HG02852 (cell line): ENCODE data around the gene ANAPC16.

Source experiments
- ATAC-seq: cut with Tn5 transposase; IDR thresholded peaks from one replicate; pipeline ENCODE4 v1.9.1; 2021; ENCODE audit warnings: mild to moderate bottlenecking, moderate library complexity; ENCODE audit not compliant: unreplicated experiment

ANAPC16 gene

GRCh38 chr10:72242675-72243074 lies 26.9 kb downstream of the ANAPC16 start:
- no peak for ATAC-seq

DNA sequence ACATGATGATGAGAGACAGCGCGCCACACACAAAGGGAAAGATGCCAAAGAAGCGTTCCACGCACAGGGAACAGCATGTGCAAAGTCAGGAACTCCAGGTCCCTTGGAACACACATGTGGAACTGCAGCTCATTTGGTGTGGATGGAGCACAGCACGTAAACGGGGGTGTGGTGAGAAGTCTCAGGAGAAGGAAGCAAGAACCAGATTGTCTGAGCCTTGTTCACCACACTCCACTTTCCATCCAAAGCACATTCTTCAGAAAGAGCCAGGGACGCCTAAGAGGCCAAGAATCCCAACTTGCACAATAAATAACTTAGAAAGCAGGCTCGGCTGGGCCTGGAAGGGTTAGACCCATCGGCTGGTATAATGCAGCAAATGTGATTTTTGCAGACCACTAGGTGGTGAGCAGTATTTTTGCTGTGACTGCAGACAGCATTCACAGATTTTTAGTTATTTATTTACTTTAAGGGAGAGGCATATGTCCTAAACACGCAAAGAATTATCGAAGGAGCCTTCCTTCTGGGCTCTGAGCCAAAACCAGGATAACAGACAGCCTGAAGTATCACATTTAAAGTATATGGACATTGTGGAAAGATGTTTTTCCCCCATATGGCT lies 28.1 kb downstream of the ANAPC16 start:
- ATAC-seq, result no peak

DNA sequence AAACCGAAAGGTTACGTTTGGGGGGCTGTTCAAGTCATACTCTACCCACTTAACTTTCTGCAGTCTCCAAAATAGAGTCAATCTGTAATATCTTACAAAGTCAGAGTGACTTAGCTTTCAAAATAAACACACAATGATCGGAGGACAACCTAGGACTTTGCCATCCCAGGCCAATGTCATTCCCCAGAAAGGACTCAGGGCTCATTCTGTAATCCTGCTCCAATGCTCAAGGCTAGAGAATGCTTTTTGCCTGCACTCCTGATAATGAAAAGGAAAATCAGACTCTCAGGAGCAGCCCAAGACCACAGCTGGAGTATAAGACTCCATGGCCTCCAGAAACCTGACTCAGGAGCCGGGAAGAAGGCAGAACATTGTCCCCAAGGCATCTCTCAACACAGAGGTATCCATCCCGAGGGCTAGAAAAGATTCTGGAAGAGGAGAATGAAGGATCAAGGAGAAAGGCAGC lies 28.8 kb downstream of the ANAPC16 start:
- ATAC-seq, result no peak

DNA sequence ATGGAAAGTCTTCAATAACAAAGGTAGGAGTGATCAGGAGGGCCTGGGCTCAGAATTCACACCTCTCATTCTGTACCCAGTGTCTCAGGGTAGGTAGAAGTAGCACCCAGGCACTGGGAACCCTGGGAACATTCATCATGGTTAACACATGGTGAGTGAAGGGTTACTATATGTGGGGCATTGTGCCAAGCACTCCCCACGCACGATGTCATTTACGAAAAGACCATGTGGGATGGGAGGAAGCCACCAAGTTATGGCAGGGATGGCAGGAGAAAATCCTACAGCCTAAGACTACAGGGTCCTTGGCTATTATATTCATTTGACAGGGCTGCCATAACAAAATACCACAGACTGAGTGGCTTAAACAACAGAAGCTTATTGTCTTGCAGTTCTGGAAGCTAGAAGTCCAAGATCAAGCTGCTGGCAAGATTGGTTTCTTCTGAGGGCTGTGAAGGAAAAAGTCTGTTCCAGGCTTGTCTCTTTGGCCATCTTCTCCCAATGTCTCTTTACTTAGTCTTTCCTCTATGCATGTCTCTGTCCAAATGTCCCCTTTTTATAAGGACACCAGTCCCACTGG lies 30.2 kb downstream of the ANAPC16 start:
- no peak for ATAC-seq

GRCh38 chr10:72248468-72249151 lies 32.8 kb downstream of the ANAPC16 start:
- peak; percentile 89 for ATAC-seq

DNA sequence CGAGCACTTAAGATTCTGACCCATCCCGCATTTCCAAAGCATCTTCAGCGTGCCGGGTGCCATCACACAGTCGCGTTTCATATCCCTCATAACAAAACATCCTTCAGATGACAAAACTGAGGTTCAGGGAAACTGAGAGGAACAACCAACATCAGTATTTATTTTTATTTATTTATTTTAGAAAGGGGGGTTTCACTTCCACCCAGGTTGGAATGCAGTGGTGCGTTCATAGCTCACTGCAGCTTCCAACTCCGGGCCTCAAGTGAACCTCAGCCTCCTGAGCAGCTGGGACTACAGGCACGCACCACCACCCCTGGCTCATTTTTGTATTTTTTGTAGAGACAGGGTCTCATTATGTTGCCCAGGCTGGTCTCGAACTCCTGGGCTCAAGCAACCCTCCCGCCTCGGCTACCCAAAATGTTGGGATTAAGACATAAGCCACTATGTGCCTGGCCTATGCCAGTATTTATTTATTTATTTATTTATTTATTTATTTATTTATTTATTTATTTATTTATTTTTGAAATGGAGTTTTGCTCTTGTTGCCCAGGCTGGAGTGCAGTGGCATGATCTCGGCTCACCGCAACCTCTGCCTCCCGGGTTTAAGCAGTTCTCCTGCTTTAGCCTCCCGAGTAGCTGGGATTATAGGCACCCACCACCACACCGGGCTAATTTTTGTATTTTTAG lies 33.5 kb downstream of the ANAPC16 start:
- peak; percentile 13 for ATAC-seq

- ATAC-seq, result no peak
Measured at GRCh38 chr10:72250666-72251065, 34.9 kb downstream of the ANAPC16 start.

GRCh38 chr10:72251635-72252034 lies 35.8 kb downstream of the ANAPC16 start:
- ATAC-seq, result no peak

DNA sequence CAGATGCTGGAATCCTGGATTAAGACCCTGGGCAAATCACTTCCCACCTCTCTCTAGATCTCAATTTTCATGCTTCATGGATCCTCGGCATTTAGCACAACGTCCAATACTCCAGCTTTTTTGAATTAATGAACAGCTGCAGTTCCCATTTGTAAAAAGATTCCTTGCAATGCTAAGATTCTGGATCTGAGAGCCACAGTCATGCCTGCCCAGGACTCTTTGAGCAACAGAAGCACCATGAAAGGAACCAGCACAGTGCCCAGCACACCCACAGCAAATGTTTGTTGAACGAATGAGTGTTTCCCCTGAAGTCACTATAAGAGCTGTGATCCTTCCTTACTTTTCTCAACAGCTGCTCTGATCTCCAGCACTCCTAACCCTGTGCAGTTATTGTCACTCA lies 37.2 kb downstream of the ANAPC16 start:
- no peak for ATAC-seq

DNA sequence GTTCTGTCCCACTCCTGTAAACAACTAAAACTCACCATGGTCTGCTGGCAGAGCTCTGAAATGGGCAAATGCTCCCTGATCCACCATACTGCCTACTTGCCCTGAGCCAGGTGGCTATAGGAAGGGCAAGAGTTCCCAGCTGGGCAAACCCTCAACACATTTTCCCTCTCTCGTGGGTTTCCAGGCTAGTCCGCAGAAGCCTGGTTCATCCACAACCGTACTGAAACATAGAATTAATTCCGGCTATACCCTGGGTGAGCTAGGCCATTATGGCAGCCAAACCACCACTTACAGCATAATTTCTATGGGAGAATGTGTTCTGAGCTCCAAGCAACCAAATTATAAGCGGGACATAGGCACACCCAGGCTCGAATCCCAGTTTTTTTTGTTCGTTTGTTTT lies 37.8 kb downstream of the ANAPC16 start:
- no peak for ATAC-seq

DNA sequence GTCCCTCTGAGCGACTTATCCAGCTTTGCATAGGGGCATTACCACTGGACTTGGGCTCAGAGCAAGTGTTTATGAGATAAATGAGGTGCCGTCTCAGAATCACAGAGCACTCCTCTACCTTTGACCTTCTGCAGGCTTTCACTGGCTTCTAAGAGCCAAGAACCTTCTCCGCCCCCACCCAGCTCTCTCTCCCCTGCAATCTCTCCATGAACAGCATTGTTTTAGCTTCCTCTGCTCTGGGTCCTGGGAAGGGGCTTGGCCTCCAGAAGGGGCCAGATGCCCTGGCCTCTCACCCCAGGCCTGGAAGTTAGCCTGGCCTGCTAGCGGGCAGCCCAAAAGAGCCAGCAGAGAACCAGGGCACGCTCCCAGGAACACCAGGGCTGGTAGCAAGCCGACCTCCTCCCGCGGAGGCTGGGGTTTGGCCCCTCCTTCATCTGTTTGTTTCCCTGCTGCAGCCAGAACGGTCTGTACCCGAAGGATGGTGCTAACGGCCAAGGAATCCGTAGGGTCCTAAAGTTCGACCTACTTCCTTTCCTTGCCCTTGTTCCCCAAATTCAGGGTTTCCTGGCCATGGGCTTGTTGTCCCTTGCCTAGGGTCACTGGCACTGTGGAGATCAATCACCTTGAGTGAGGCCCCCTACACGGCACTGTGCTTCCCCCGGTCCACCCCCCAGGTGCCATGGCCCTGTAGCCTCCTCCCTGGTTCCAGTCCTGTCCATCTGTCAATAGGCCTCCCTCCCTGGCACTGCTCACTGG lies 39.2 kb downstream of the ANAPC16 start:
- ATAC-seq, result no peak

GRCh38 chr10:72255977-72256729 lies 40.3 kb downstream of the ANAPC16 start:
- ATAC-seq, result no peak

GRCh38 chr10:72257051-72257892 lies 41.5 kb downstream of the ANAPC16 start:
- no peak for ATAC-seq

- ATAC-seq, result no peak
Measured at GRCh38 chr10:72258617-72259016, 42.8 kb downstream of the ANAPC16 start.

- no peak for ATAC-seq
Measured at GRCh38 chr10:72259491-72260238, 43.9 kb downstream of the ANAPC16 start.

GRCh38 chr10:72260239-72260975 lies 44.6 kb downstream of the ANAPC16 start:
- ATAC-seq, result peak; percentile 42

DNA sequence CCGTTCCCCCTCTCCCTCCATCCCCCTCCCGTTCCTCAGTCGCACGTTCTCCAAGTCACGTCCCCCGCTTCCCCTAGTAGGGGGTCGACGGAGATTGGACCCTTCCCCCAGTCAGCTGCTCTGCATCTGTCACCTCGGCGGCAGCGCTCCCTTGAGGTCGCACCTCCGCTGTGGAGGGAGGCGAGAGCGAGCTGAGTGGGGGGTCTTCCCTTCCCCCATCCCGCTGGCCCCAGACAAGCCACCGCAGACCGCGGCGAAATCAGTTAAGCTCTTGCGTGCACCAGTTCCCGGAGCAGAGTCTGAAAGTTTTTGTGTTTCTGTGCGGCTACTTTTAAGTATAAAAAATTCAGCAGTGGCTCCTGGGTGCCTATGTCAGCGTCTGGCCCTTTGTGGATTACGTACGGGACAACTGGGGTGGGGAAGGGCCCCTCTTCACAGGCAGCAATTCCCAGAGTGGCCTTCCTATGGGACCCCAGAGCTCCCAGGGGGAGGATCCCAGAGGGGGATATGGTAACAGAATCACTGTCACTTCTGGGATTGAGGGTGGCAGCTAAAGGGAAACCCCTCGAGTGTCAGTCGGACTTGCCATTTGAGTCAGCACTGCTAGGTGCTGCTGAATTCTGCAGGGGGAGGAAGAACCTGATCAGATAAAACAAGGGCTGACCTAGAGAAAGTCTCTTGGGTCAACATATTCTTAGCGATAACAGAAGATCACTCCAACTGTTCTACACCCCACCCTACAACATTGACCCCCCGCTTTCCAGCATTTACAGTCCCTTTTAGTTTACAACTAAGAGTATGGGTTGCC lies 45.4 kb downstream of the ANAPC16 start:
- ATAC-seq, result peak; percentile 47
